DMS153 treated with DMSO at 0.1 percent for 48 hours (cell line): Measurements from ENCODE around the gene MET.
"Not testable (repeated sequence)": the region's sequence is repeated elsewhere in the genome, so short reads cannot be mapped to it uniquely, and the experiment has no call there.

ENCODE experiments used
- DNase-seq: peaks from one replicate; lab custom pipeline; 2025; ENCODE audit not compliant: unreplicated experiment; lab: John Stamatoyannopoulos, UW

MET gene

GRCh38 chr7:116671681-116672595 is at the start of gene MET:
MET (plus strand) TSS chr7:116672196; CDS start chr7:116699085, 26,889 bp downstream.
- peak; percentile 69 for DNase-seq

GRCh38 chr7:116626886-116627285 is 45.1 kb upstream of the MET start:
- no peak for DNase-seq

- DNase-seq: no peak
Observed at GRCh38 chr7:116629051-116629463, 42.9 kb upstream of the MET start.

DNA sequence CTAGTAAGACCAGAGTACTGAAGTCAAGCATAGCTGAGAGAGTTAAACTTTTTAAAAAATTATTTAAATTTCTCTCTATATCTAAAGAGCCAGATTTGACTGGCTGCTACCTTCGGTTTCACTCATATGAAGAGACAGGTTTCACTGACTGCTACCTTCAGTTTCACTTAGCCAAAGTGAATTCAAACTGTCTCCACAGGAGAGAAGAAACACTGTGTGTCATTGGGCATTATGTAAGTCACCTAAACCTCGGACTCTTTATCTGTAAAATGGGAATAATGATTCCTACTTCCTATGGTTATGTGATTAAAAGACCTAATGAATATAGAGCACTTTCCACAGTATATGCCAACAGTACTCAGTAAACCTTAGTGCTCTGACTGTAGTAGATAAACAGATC is 41.6 kb upstream of the MET start:
- DNase-seq: no peak

GRCh38 chr7:116630932-116631671 is 40.9 kb upstream of the MET start:
- peak; percentile 6 for DNase-seq

DNA sequence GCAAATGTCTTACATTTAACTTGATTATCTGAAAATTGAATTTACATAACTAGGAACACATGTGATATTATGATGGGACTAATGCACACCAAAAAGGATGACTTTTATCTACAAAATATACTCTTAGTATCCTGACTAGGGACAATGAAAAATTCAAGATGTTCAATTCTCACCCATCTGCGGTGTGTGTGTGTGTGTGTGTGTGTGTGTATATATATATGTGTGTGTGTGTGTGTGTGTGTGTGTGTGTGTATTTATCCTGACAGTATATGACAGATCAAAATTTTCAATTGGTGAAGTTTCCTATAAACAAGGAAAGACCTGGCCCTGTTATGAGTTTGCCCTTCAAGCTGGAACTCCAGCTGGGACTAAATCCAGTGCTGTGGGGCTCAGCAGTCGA is 40.3 kb upstream of the MET start:
- no peak for DNase-seq

DNA sequence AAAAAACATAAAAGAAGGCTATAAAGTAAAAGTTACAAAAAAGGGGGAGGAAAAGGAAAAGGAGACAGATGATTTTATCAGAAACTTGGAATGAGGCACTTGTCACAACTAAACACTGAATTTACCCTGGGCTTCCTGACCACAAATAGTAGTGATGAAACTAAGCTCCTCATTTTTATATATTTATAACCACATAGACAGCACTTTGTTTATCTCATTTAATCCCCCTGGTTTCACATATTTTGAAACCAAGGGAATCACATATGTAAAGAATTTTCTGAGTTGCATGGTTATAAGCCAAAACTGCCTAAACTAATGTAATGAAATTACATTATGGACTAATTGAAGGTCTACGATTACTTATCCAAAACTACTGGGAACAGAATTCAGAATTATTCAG is 39.6 kb upstream of the MET start:
- DNase-seq: no peak

DNA sequence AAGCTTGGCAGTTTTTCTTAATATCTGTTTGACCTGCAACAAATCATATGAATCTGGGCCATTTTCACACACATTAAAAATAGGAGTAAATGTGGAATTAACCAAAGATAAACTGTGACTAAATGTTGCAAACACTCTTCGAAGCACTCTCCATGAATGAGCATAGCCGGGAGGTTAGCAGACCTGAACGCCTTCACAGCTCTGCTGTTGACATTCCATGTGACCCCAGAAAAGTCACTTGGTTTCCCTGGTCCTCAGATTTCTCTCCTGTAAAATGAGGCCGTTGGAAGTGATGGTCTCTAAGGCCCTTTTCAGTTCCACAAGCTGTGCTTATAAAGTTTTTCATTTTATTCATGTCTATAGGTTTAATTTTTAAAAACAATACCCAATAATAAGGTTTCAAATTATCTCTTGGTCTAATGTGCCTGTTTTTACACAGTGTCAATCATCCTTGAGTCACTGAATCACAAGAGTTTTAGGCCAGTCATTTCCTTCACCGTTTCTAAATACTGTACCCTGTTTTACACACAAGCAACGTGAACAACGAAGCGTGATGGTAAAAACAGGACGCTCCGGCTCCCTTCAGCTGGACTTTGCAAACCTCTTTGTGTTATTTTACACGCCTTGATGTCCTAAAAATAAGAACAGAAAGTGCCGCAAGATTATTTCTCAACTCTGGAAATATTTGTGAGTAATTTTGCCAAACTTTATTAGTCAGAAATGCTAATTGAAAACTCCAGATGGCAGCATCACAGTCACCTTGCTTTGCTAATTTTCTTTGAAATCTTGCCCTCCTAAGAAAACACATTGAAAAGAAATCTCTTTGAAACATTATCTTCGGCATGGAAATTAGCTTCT is 38.6 kb upstream of the MET start:
- DNase-seq: no peak

DNA sequence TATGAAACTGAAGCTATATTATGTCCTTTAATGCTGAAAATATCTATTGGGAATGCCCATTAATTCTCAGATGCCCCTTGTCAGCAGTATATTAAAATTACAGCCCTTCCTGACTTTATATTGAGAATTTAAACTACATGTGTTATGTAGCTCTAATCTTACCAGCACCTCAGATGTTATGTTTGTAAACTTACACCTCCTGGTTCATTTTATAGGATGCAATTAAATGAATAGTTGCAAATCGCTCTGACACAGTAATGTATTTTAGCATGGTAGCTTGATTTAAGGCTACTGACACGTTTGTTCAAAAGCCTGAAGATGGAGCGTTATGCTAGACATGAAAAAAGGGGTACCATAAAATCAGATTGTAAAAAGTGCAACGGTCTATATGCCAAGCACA is 35.0 kb upstream of the MET start:
- DNase-seq: no peak

GRCh38 chr7:116638592-116638991 is 33.4 kb upstream of the MET start:
- not testable (repeated sequence) for DNase-seq

DNA sequence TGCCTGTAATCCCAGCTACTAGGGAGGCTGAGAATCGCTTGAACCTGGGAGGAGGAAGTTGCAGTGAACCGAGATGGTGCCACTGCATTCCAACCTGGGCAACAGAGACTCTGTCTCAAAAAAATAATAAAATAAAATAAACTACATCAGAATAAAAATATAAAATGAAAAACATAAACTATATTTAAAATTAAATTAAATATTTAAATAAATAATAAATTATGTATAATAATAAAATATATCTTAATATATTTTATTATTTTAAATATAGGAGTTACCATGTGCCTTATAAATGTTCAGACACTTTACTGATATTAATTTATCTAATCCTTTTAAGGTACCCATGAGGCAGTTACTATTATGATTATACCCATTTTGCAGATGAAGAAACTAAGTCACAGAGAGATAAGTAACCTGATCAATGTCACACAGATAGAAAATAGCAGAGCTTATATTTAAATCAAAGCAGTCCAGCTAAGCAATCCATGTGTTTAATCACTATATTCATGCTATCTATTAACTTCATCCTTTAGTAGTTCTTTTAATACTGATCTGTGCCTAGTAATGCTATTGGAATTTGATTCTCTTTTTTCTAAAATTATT is 30.3 kb upstream of the MET start:
- DNase-seq: no peak

GRCh38 chr7:116643148-116643547 is 28.8 kb upstream of the MET start:
- not testable (repeated sequence) for DNase-seq

GRCh38 chr7:116644628-116645027 is 27.4 kb upstream of the MET start:
- DNase-seq: no peak

DNA sequence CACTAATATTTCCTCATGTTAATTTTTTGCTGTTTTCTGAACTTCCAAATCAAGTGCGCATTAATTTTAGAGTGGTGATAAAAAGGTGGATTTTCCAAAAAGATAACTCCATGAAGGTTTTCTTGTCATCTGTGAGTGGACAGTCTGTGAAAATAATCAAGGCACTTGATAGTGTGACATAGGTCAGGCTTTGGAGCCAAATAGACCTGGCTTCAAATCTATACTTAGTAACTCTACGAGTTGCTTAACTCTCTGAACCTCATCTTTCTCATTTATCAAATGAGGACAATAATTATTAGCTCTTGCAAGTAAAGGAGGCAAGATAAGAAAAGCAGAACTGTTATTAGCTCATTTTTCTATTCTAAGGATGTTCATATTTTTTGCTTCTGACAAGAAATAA is 24.7 kb upstream of the MET start:
- no peak for DNase-seq

DNA sequence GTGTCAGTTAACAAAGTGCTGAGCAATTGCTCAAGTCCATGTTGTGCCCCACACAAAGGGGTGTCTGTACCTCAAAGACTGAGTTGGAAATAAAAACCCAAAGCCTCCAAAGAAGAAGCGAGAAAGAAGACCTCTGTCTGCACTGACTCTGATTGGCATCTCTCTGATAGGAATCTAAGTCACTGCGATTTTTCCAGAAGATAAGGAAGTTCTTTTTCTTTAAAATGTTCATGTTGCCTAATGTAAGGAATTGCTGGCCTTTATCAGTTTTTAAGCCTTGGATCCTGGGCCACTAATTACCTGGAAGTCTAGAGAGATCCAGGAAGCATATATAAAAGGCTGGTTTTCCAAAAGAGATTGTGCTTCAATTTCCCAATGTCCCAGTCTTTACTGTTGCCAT is 24.1 kb upstream of the MET start:
- no peak for DNase-seq

DNA sequence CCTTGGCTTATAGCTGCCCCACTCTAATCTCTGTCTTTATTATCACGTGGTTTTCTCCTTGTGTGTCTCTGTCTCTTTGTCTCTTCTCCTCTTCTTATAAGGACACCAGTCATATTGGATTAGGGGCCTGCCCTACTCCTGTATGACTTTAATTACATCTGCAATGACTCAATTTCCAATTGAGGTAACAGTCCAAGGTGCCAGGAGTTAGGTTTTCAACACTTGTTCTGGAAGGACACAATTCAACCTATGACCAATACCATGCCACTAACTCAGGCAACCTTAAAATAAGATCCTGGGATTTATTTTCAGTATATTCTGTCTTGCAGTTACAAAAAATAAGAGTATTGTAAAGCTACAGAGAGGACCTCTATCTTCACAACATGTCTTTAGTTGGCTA is 21.6 kb upstream of the MET start:
- no peak for DNase-seq

DNA sequence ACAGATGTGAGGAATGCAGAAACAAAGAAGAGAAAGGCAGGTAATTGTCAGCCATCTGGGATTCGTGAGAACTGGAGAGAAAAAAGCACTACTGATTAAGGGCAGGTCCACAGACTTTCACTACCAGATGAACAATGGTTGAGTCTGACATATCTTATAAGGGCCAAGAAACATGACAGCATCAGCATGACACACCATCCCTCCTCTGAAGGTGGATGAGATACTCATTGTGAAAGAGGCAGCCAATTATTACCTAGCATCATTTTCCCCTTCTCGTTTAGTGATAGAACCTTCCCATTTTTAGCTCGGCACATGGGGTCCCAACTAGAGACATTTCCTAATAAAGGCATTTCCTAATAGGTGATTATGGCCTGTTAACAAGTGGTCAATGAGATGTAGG is 19.2 kb upstream of the MET start:
- no peak for DNase-seq

- no peak for DNase-seq
Observed at GRCh38 chr7:116653204-116653603, 18.8 kb upstream of the MET start.

DNA sequence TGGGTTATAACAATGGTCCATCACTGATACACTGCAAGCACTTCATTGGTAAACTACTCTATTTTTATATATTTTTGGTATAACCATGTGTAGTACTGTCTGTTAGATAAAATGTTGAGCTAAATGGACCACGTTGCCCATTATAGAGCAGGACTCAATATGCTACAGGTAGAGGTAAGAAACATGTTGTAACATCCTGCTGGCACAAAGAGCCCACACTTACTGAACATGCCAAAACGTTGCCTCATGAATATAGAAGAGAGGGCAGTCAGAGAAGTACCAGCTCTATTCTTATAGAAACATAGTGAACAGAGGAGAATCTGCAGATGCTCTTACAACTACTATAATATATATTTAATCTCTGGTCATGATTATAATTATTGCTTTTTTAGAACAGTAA is 18.4 kb upstream of the MET start:
- no peak for DNase-seq

DNA sequence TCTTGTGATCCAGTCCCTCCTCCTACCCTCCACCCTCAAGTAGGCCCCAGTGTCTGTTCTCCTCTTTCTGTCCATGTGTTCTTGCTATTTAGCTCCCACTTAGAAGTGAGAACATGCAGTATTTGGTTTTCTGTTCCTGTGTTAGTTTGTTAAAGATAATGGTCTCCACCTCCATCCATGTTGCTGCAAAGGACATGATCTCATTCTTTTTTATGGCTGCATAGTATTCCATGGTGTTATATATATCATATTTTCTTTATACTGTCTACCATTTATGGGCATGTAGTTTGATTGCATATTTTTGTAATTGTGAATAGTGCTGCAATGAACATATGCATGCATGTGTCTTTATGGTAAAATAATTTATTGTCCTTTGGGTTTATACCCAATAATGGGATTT is 12.7 kb upstream of the MET start:
- not testable (repeated sequence) for DNase-seq

- DNase-seq: no peak
Observed at GRCh38 chr7:116661865-116662264, 10.1 kb upstream of the MET start.
